Chondrocyte (in vitro differentiated cells): Measurements from ENCODE around the gene PSD4. TPM values are rescaled to one million over a fixed set of nuclear protein-coding genes. Genes with fewer than 3 reads are reported as not detected.

Experiments used
- DNase-seq: peaks from one replicate; pipeline ENCODE4 v3.0.0; 2021; ENCODE audit warnings: mixed read lengths, low spot score
- H3K27ac Mint-ChIP-seq: one replicate; pipeline ENCODE4 v1.8.0; 2021; ENCODE audit warnings: mild to moderate bottlenecking, moderate library complexity, mixed read lengths; ENCODE audit not compliant: unreplicated experiment
- H3K27me3 Mint-ChIP-seq: 2 replicates; pipeline ENCODE4 v1.8.0; 2021; ENCODE audit warnings: low read depth, mixed read lengths
- H3K36me3 Mint-ChIP-seq: 2 replicates; pipeline ENCODE4 v1.8.0; 2021; ENCODE audit warnings: low read depth, mixed read lengths
- H3K4me1 Mint-ChIP-seq: 2 replicates; pipeline ENCODE4 v1.8.0; 2021; ENCODE audit warnings: low read depth, mild to moderate bottlenecking, mixed read lengths
- H3K4me3 Mint-ChIP-seq: one replicate; pipeline ENCODE4 v1.8.0; 2021; ENCODE audit warnings: mild to moderate bottlenecking, moderate library complexity, mixed read lengths; ENCODE audit not compliant: unreplicated experiment
- H3K9me3 Mint-ChIP-seq: 2 replicates; pipeline ENCODE4 v1.8.0; 2021; ENCODE audit warnings: low read depth, mixed read lengths
- total RNA-seq: library from RNA; stranded (reverse); gene quantifications from 3 replicates; pipeline ENCODE4 v1.2.1, GENCODE V29; 2021
- TF ChIP-seq, protein P1 (sequence below): fragments of 200-600 bp; sonication (generic); IDR thresholded peaks from 2 replicates; pipeline ENCODE4 v1.5.0; 2021; ENCODE audit warnings: antibody characterized with exemption, mild to moderate bottlenecking, moderate library complexity

PSD4 gene
- total RNA-seq, 1 donor from 2014 or later: 5.5 TPM

DNA sequence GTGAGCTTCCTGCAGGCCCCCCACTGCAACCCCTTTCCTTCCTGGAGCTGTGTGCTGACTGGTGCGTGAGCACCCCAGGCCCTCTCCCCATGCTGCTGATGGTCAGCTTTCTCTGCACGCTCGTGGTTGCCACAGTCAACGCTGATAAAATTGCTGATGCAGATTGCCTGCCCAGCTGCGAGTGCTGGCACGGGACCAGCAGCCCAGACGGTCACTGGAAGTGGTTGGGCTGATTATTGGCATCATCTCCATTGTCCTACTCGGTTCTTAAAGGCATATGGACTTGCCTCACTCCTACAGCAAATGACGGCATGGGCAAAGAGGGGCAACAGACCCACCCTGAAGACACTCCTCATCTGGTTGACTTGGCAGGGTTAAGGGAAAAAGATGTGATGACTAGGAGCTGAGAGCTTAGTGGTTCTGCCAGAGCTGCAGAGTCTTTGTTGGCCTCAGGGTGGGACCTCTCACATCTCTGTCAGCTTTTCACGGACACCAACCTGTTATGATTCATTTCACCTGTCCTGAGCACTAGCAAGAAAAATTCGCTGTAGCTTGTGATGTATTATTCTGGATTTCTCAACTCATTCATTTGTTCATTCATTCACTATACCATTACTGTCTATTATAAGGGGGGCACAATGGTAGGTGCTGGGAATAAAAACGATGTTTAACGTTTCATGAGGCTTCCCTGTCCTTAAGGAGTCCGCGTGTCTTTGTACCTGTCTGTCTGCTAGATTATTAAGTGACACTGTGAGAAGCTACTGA is 66.6 kb downstream of the PSD4 start:
- Mint-ChIP-seq H3K27me3 (no peaks in the 10 kb centered on the region), H3K4me1 (peaks cover 30% of the 10 kb centered on the region), H3K4me3 (peak overlapping the region; percentile 11), H3K9me3 (no peaks in the 10 kb centered on the region), H3K36me3 (no peaks in the 10 kb centered on the region), H3K27ac (peak overlapping the region; percentile 94)
- DNase-seq: no peak
- TF ChIP-seq, protein P1, sequence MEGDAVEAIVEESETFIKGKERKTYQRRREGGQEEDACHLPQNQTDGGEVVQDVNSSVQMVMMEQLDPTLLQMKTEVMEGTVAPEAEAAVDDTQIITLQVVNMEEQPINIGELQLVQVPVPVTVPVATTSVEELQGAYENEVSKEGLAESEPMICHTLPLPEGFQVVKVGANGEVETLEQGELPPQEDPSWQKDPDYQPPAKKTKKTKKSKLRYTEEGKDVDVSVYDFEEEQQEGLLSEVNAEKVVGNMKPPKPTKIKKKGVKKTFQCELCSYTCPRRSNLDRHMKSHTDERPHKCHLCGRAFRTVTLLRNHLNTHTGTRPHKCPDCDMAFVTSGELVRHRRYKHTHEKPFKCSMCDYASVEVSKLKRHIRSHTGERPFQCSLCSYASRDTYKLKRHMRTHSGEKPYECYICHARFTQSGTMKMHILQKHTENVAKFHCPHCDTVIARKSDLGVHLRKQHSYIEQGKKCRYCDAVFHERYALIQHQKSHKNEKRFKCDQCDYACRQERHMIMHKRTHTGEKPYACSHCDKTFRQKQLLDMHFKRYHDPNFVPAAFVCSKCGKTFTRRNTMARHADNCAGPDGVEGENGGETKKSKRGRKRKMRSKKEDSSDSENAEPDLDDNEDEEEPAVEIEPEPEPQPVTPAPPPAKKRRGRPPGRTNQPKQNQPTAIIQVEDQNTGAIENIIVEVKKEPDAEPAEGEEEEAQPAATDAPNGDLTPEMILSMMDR: peak; percentile 32

GRCh38 chr2:113240915-113241911 is 67.4 kb downstream of the PSD4 start:
- Mint-ChIP-seq H3K9me3 (no peaks in the 10 kb centered on the region), H3K27ac (peak overlapping the region; percentile 94), H3K36me3 (no peaks in the 10 kb centered on the region), H3K27me3 (no peaks in the 10 kb centered on the region), H3K4me1 (peaks cover 30% of the 10 kb centered on the region), H3K4me3 (no peak overlapping the region)
- no peak for DNase-seq
- TF ChIP-seq, protein P1: no peak

- TF ChIP-seq, protein P1: no peak
- no peaks in the 10 kb centered on the region for H3K9me3 Mint-ChIP-seq
- peaks cover 30% of the 10 kb centered on the region for H3K4me1 Mint-ChIP-seq
- no peak overlapping the region for H3K4me3 Mint-ChIP-seq
- no peak for DNase-seq
- no peaks in the 10 kb centered on the region for H3K36me3 Mint-ChIP-seq
- H3K27me3 Mint-ChIP-seq: no peaks in the 10 kb centered on the region
- H3K27ac Mint-ChIP-seq: peak overlapping the region; percentile 38
These were observed 68.6 kb downstream of the PSD4 start for GRCh38 chr2:113242327-113242726.

GRCh38 chr2:113245276-113245711 is 71.5 kb downstream of the PSD4 start:
- no peak overlapping the region for H3K4me3 Mint-ChIP-seq
- TF ChIP-seq, protein P1: no peak
- peaks cover 24% of the 10 kb centered on the region for H3K4me1 Mint-ChIP-seq
- no peaks in the 10 kb centered on the region for H3K9me3 Mint-ChIP-seq
- no peak overlapping the region for H3K27ac Mint-ChIP-seq
- peaks cover 1% of the 10 kb centered on the region for H3K36me3 Mint-ChIP-seq
- no peaks in the 10 kb centered on the region for H3K27me3 Mint-ChIP-seq
- DNase-seq: no peak

GRCh38 chr2:113246606-113247005 is 72.8 kb downstream of the PSD4 start:
- no peak overlapping the region for H3K27ac Mint-ChIP-seq
- H3K4me3 Mint-ChIP-seq: no peak overlapping the region

More at GRCh38 chr2:113246606-113247005, 72.8 kb downstream of the PSD4 start:
- H3K36me3 Mint-ChIP-seq: peaks cover 1% of the 10 kb centered on the region
- no peaks in the 10 kb centered on the region for H3K9me3 Mint-ChIP-seq
- no peaks in the 10 kb centered on the region for H3K27me3 Mint-ChIP-seq
- no peak for DNase-seq
- TF ChIP-seq, protein P1: no peak
- H3K4me1 Mint-ChIP-seq: peaks cover 17% of the 10 kb centered on the region
